ENCODE results near the gene RAB36.

Gene RAB36

GRCh38 chr22:23206915-23207314 is 61.6 kb downstream of the RAB36 start:
- DNase-seq (ENCODE audit: low read depth), result no peak

- DNase-seq (ENCODE audit: low read depth), result no peak
These were observed 62.6 kb downstream of the RAB36 start for GRCh38 chr22:23207729-23208393.

- no peak for DNase-seq (ENCODE audit: low read depth)
These were observed 65.3 kb downstream of the RAB36 start for GRCh38 chr22:23210428-23211170.

GRCh38 chr22:23211622-23212021 is 66.3 kb downstream of the RAB36 start:
- no peak for DNase-seq (ENCODE audit: low read depth)

- no peak for DNase-seq (ENCODE audit: low read depth)
These were observed 67.1 kb downstream of the RAB36 start for GRCh38 chr22:23212061-23213021.

- no peak for DNase-seq (ENCODE audit: low read depth)
These were observed 67.8 kb downstream of the RAB36 start for GRCh38 chr22:23213022-23213555.

GRCh38 chr22:23213581-23214334 is 68.5 kb downstream of the RAB36 start:
- DNase-seq (ENCODE audit: low read depth), result no peak

All from GM04504 (cell line).